Neural progenitor cell (in vitro differentiated cells): ENCODE data around the gene PAX6. TPM values are rescaled to one million over a fixed set of nuclear protein-coding genes. Genes with fewer than 3 reads are reported as not detected.

ENCODE experiments used
- DNase-seq: peaks from one replicate; pipeline ENCODE4 v3.0.0-alpha.2; 2016; ENCODE audit warnings: low spot score
- H2AFZ ChIP-seq: fragments of 200-600 bp; sonication (generic); replicated peaks from 2 replicates; pipeline ENCODE4 v1.6.1; 2016; ENCODE audit warnings: antibody characterized with exemption
- H3F3A ChIP-seq: fragments of 200-600 bp; sonication (generic); 2 replicates; pipeline ENCODE4 v1.6.1; 2016; ENCODE audit warnings: antibody characterized with exemption, low read depth
- H3K27ac ChIP-seq: fragments of 200-600 bp; sonication (generic); 2 replicates; pipeline ENCODE4 v1.5.1; 2016; ENCODE audit warnings: mild to moderate bottlenecking
- H3K27me3 ChIP-seq: fragments of 200-600 bp; sonication (generic); 2 replicates; pipeline ENCODE4 v1.6.1; 2016; ENCODE audit warnings: mild to moderate bottlenecking, moderate library complexity
- H3K36me3 ChIP-seq: fragments of 200-600 bp; sonication (generic); 2 replicates; pipeline ENCODE4 v1.5.1; 2016
- H3K4me1 ChIP-seq: fragments of 200-600 bp; sonication (generic); 2 replicates; pipeline ENCODE4 v1.6.1; 2016; ENCODE audit warnings: mixed run types
- H3K4me2 ChIP-seq: fragments of 200-600 bp; sonication (generic); 2 replicates; pipeline ENCODE4 v1.6.1; 2016
- H3K4me3 ChIP-seq: fragments of 200-600 bp; sonication (generic); 2 replicates; pipeline ENCODE4 v1.5.1; 2016
- H3K79me2 ChIP-seq: fragments of 200-600 bp; sonication (generic); 2 replicates; pipeline ENCODE4 v1.6.1; 2016; ENCODE audit warnings: low read depth
- H3K9ac ChIP-seq: fragments of 200-600 bp; sonication (generic); 2 replicates; pipeline ENCODE4 v1.6.1; 2016
- H3K9me3 ChIP-seq: fragments of 200-600 bp; sonication (generic); 2 replicates; pipeline ENCODE4 v1.5.1; 2016; ENCODE audit warnings: low read depth
- H4K20me1 ChIP-seq: fragments of 200-600 bp; sonication (generic); 2 replicates; pipeline ENCODE4 v1.6.1; 2016; ENCODE audit warnings: low read depth
- H3K27ac Mint-ChIP-seq: 3 replicates; pipeline ENCODE4 v1.8.0; 2021; ENCODE audit warnings: mixed read lengths
- H3K27me3 Mint-ChIP-seq: 2 replicates; pipeline ENCODE4 v1.8.0; 2022; ENCODE audit warnings: low read depth, mild to moderate bottlenecking, inconsistent platforms, moderate library complexity, mixed read lengths; ENCODE audit not compliant: insufficient read depth
- H3K36me3 Mint-ChIP-seq: 3 replicates; pipeline ENCODE4 v1.8.0; 2021; ENCODE audit warnings: mixed read lengths
- H3K4me1 Mint-ChIP-seq: 3 replicates; pipeline ENCODE4 v1.8.0; 2021; ENCODE audit warnings: mixed read lengths
- H3K4me3 Mint-ChIP-seq: 3 replicates; pipeline ENCODE4 v1.8.0; 2021; ENCODE audit warnings: mild to moderate bottlenecking, moderate library complexity, mixed read lengths
- H3K9me3 Mint-ChIP-seq: 3 replicates; pipeline ENCODE4 v1.8.0; 2020; ENCODE audit warnings: mixed read lengths
- EZH2 ChIP-seq: fragments of 200-600 bp; sonication (generic); IDR thresholded peaks from 2 replicates; pipeline ENCODE4 v1.6.1; 2017; ENCODE audit warnings: antibody characterized with exemption, mild to moderate bottlenecking, moderate library complexity
- EZH2phosphoT487 ChIP-seq: fragments of 200-600 bp; sonication (generic); IDR thresholded peaks from 2 replicates; pipeline ENCODE4 v1.6.1; 2017; ENCODE audit warnings: antibody characterized with exemption
- total RNA-seq: library from RNA; depleted of rRNA; stranded (reverse); fragments of >200 nt; gene quantifications from 2 replicates; pipeline ENCODE4 v1.2.3, GENCODE V29; 2015; ENCODE audit warnings: low replicate concordance
- TF ChIP-seq, protein P1 (sequence below): fragments of 200-600 bp; sonication (generic); IDR thresholded peaks from 2 replicates; pipeline ENCODE4 v1.5.1; 2017; ENCODE audit warnings: antibody characterized with exemption, mild to moderate bottlenecking

PAX6 gene
- total RNA-seq, 1 donor from 2014 or later: 215 TPM

DNA sequence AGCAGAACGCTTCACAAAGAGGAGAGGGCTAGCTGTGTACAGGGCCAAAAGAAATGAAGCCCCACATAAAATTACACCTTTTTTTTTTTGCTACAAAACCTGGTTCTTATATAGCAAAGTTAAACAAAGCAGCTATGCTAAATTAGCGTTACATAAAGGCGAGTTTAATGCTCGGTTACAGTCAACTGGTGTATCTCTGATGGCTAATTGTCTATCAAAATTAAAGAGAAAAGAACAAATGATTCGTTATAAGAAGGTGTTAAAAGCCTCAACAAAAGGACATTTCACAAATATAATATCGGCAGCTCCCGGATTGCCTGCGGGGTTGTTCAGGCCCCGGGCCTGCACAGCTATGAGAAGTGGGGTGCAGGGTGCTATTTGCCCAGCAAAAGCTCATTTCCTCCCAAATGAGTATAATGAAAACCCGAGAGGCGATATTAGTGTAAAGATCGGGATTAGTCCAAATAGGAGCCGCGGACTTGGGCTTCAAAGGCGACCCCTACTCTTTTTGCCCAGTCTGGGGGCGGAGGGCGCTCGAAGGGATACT, 13.3 kb upstream of the PAX6 start:
- Histone ChIP-seq H3F3A (peaks cover 84% of the 10 kb centered on the region), H3K27me3 (peaks cover 100% of the 10 kb centered on the region), H2AFZ (no peak overlapping the region), H3K4me1 (peaks cover 78% of the 10 kb centered on the region), H3K4me2 (peak overlapping the region; percentile 91), H3K9me3 (no peaks in the 10 kb centered on the region), H3K36me3 (no peaks in the 10 kb centered on the region), H3K79me2 (no peaks in the 10 kb centered on the region), H3K27ac (no peak overlapping the region), H3K4me3 (peak overlapping the region; percentile 50), H3K9ac (no peak overlapping the region), H4K20me1 (peaks cover 23% of the 10 kb centered on the region)
- Mint-ChIP-seq H3K4me3 (peak overlapping the region; percentile 77), H3K27ac (no peak overlapping the region), H3K9me3 (peaks cover 4% of the 10 kb centered on the region), H3K27me3 (peaks cover 93% of the 10 kb centered on the region), H3K4me1 (peaks cover 50% of the 10 kb centered on the region), H3K36me3 (no peaks in the 10 kb centered on the region)
- no peak for TF ChIP-seq EZH2
- TF ChIP-seq, protein P1, sequence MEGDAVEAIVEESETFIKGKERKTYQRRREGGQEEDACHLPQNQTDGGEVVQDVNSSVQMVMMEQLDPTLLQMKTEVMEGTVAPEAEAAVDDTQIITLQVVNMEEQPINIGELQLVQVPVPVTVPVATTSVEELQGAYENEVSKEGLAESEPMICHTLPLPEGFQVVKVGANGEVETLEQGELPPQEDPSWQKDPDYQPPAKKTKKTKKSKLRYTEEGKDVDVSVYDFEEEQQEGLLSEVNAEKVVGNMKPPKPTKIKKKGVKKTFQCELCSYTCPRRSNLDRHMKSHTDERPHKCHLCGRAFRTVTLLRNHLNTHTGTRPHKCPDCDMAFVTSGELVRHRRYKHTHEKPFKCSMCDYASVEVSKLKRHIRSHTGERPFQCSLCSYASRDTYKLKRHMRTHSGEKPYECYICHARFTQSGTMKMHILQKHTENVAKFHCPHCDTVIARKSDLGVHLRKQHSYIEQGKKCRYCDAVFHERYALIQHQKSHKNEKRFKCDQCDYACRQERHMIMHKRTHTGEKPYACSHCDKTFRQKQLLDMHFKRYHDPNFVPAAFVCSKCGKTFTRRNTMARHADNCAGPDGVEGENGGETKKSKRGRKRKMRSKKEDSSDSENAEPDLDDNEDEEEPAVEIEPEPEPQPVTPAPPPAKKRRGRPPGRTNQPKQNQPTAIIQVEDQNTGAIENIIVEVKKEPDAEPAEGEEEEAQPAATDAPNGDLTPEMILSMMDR: no peak
- no peak for TF ChIP-seq EZH2phosphoT487
- no peak for DNase-seq

DNA sequence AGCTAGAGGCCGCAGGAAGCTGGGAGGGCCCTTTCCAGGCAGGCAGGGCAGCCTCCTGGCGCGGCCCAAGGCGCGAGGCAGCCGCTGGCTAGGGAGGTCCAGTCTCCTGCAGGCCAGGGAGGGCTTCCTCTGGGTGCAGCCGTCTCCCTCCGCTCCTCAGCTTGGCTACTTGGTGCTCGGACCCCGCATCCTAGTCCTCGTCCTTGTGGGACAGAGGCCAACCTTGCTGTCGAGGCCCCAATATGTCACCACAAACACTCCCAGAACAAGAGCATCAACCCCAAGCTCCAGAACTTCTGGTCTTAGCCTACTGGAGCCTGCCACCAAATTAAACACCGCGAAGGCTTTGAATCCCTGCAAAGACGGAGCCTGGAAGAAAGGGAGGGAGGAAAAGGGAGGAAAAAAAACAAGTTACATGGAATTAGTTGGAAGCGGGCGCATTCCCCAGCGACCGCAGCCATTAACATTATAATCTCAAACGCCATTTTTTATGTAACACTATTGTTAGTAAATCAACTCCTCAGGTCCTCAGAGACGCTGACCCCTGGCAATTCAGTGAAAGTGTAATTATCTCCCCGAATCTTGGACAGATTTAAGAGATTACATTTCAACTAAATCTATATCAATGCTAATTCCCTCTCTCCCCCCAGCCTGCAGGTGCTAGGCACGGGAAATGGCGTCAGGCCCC, 12.7 kb upstream of the PAX6 start:
- Histone ChIP-seq H2AFZ (peak overlapping the region; percentile 66), H3K4me1 (peaks cover 76% of the 10 kb centered on the region), H3K4me2 (peak overlapping the region; percentile 91), H3K27ac (no peak overlapping the region), H3K36me3 (no peaks in the 10 kb centered on the region), H3K9me3 (no peaks in the 10 kb centered on the region), H3K79me2 (no peaks in the 10 kb centered on the region), H3F3A (peaks cover 88% of the 10 kb centered on the region), H4K20me1 (peaks cover 30% of the 10 kb centered on the region), H3K9ac (no peak overlapping the region), H3K4me3 (peak overlapping the region; percentile 11), H3K27me3 (peaks cover 100% of the 10 kb centered on the region)
- peaks cover 92% of the 10 kb centered on the region for H3K27me3 Mint-ChIP-seq
- H3K9me3 Mint-ChIP-seq: peaks cover 4% of the 10 kb centered on the region
- H3K4me1 Mint-ChIP-seq: peaks cover 50% of the 10 kb centered on the region
- peak; percentile 57 for DNase-seq
- TF ChIP-seq, protein P1: no peak
- no peak for TF ChIP-seq EZH2phosphoT487
- TF ChIP-seq EZH2: no peak
- H3K27ac Mint-ChIP-seq: no peak overlapping the region
- H3K4me3 Mint-ChIP-seq: peak overlapping the region; percentile 77
- no peaks in the 10 kb centered on the region for H3K36me3 Mint-ChIP-seq

DNA sequence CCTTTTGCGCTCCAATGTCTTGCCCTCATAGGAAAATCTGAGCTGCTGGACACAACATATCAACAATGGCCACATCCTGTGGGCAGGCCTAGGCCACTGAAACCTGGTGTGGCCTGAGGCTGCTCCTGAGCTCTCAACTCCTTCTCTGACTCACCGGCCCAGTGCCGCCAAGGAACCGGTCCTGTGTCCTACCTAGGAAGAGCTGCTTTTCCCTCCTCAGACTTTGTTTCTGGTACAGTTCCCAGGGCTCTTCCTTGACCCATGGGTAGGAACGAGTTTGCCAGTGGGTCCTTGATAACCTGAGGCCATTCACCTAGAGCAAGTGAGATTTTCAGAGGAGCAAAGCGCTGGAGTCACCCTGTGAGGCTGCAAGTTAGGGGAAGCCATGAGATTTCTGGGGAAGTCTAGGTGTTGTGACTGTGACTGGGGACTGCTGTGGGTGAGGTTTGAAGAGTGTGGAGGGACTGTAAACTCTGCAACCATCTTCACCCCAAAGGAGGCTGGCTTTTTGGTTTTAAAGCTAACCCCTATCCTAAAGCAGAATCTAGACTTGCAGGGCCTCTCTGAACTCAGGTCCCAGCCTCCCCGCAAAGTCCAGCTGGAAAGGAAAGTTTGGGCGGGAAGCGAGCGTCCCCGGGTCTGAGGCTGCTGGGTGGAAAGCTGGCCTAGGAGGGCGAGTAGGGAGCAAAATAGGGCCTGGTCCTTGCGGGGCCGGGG, 12.0 kb upstream of the PAX6 start:
- Mint-ChIP-seq H3K4me1 (peaks cover 52% of the 10 kb centered on the region), H3K4me3 (no peak overlapping the region), H3K9me3 (peaks cover 4% of the 10 kb centered on the region), H3K36me3 (no peaks in the 10 kb centered on the region), H3K27ac (no peak overlapping the region), H3K27me3 (peaks cover 95% of the 10 kb centered on the region)
- Histone ChIP-seq H3K27ac (no peak overlapping the region), H3K79me2 (no peaks in the 10 kb centered on the region), H3K27me3 (peaks cover 100% of the 10 kb centered on the region), H3K4me2 (peak overlapping the region; percentile 91), H3K9ac (no peak overlapping the region), H3K4me1 (peaks cover 83% of the 10 kb centered on the region), H3K36me3 (no peaks in the 10 kb centered on the region), H2AFZ (peak overlapping the region; percentile 66), H4K20me1 (peaks cover 36% of the 10 kb centered on the region), H3K9me3 (no peaks in the 10 kb centered on the region), H3F3A (peaks cover 93% of the 10 kb centered on the region), H3K4me3 (no peak overlapping the region)
- TF ChIP-seq EZH2phosphoT487 (no peak), EZH2 (no peak)
- TF ChIP-seq, protein P1: no peak
- peak; percentile 27 for DNase-seq
